ENCODE data around the gene ZNF275.

- TF ChIP-seq POLR2AphosphoS5 (IDR thresholded peaks at IDR 0.05) (no peak), CTCF (IDR thresholded peaks at IDR 0.05) (no peak), POLR2A (IDR thresholded peaks at IDR 0.05) (no peak), EP300 (IDR thresholded peaks at IDR 0.05) (no peak)
Measured at GRCh38 chrX:153380691-153381090, 46.7 kb downstream of the ZNF275 start.

Measured in gastroesophageal sphincter (tissue), 3 donors.